GM21528 (cell line): Measurements from ENCODE around the gene QDPR.

Experiments
- ATAC-seq: cut with Tn5 transposase; IDR thresholded peaks from one replicate; pipeline ENCODE4 v1.9.1; 2021; ENCODE audit warnings: mild to moderate bottlenecking, moderate library complexity; ENCODE audit not compliant: unreplicated experiment, low FRiP score

Gene QDPR

GRCh38 chr4:17531538-17532285, 19.8 kb upstream of the QDPR start:
- ATAC-seq: no peak

GRCh38 chr4:17528551-17529165, 16.8 kb upstream of the QDPR start:
- no peak for ATAC-seq

- ATAC-seq: no peak
These were observed 15.0 kb upstream of the QDPR start for GRCh38 chr4:17526695-17527477.

- no peak for ATAC-seq
These were observed 11.8 kb upstream of the QDPR start for GRCh38 chr4:17523662-17524061.

- ATAC-seq: no peak
These were observed 9.7 kb upstream of the QDPR start for GRCh38 chr4:17521595-17521994.

- no peak for ATAC-seq
These were observed 5.8 kb upstream of the QDPR start for GRCh38 chr4:17517664-17518063.

- ATAC-seq: no peak
These were observed 5.1 kb upstream of the QDPR start for GRCh38 chr4:17516980-17517379.

GRCh38 chr4:17515445-17516407, 3.8 kb upstream of the QDPR start:
- no peak for ATAC-seq

- no peak for ATAC-seq
These were observed 3.0 kb upstream of the QDPR start, which contains the start of gene CLRN2 for GRCh38 chr4:17514865-17515264. CLRN2 (plus strand) TSS chr4:17515165; CDS start chr4:17515267, 102 bp downstream.

- no peak for ATAC-seq
These were observed 1.2 kb upstream of the QDPR start for GRCh38 chr4:17512973-17513665.

GRCh38 chr4:17511509-17511949, 361 bp downstream of the QDPR start:
- peak; percentile 71 for ATAC-seq

- no peak for ATAC-seq
These were observed 839 bp downstream of the QDPR start for GRCh38 chr4:17511051-17511450.

GRCh38 chr4:17510582-17510981, 1.3 kb downstream of the QDPR start:
- ATAC-seq: no peak

- no peak for ATAC-seq
These were observed 7.8 kb downstream of the QDPR start for GRCh38 chr4:17504081-17504480.

GRCh38 chr4:17502756-17503155, 9.1 kb downstream of the QDPR start:
- no peak for ATAC-seq

- no peak for ATAC-seq
These were observed 11.3 kb downstream of the QDPR start for GRCh38 chr4:17500574-17500973.

GRCh38 chr4:17497890-17498523, 13.9 kb downstream of the QDPR start:
- ATAC-seq: no peak

GRCh38 chr4:17494258-17495190, 17.4 kb downstream of the QDPR start:
- no peak for ATAC-seq
